ENCODE data around the gene UNC45B.
"Not testable (repeated sequence)": the region's sequence is repeated elsewhere in the genome, so short reads cannot be mapped to it uniquely, and the experiment has no call there.

UNC45B gene

DNA sequence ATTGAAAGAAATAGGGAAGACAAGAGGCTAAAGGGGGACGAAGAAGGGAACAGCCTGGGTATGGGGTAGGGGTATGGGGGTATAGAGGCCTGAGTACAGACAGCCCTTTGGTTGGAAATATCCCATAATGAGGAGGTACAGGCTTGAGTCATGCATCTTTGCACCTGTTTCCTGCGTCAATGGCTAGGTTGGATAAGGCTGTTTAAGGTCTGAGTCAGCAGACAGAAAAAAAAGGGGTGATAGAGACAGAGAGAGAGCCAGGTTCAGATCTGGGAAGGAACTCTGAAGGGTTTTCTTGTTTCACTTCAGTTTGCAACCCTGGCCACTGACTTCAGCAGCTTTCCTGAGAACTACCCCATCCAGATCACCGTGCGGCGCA, 17.7 kb upstream of the UNC45B start:
- H3K4me3 ChIP-seq (ENCODE audit: low read length) = no peak overlapping the region
- no peak for TF ChIP-seq ZNF274 (IDR thresholded peaks at IDR 0.05; ENCODE audit: low read depth, low read length)

DNA sequence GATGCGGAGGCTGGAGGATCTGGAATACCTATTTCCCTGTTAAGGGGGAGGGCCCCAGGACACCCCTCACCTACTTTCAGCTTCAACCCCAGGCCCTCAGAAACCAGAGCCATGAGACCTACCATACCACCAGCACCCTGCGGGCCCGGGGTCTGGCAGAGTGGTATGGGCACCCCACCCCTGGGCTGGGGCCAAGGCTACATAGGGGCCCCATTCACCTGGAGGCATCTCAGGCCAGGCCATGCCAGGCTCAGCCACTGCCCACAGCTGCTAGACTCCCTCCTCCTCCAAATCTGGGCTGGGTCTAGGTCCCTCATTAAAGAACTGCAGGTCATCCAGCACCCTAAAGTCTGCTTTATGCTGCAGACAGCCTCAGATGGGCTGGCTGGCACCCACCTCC, 17.2 kb upstream of the UNC45B start:
- H3K4me3 ChIP-seq (ENCODE audit: low read length) = no peak overlapping the region
- TF ChIP-seq ZNF274 (IDR thresholded peaks at IDR 0.05; ENCODE audit: low read depth, low read length) = no peak

DNA sequence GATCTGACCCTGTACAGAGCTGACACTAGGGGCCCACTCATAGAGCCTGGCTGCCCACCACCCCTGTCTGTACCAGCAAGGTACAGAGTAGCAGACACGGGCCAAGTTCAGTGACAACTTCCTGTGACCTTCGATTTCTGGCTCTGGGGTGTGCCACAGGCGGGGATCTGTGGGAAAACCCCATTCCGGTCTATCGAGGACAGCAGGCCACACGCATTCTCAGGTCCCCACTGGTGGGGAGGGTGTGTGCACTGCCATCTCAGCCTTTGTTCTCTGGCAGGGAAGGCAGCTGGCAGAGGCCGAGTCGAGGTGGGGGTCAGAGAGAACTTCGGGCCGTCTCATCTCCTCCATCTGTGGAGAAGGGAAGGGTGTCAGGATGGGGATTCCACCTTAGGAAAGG, 15.5 kb upstream of the UNC45B start:
- H3K4me3 ChIP-seq (ENCODE audit: low read length) = no peak overlapping the region
- TF ChIP-seq ZNF274 (IDR thresholded peaks at IDR 0.05; ENCODE audit: low read depth, low read length) = no peak

DNA sequence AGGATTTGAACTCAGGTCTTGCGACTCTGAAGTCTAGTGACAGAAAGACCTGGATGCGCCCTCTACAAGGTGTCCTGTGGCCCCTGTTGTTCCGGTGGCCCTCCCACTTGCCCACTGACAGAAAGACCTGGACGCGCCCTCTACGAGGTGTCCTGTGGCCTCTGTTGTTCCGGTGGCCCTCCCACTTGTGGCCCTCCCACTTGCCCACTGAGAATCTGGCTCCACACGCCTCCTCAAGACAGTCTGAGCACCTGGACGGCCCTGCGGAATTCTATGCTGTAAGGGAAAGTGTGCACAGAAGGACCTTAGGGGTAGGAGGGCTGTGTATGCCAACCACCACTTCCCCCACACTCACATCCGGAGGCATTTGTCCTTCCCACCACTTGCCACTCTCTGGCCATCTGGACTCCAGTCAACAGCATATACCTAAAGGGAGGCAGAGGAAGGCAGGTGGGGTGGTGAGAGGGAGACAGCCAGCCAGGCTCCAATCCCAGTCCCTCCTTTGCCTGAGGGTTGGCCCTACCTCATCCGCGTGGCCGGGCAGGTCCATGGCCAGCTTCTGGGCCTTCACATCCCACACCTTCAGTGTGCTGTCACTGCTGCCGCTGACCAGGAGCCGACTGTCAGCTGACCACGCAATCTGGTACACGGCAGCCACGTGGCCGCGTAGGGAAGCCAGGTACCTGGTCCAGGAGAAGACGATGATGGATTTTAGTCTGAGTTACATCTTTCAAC, 14.6 kb upstream of the UNC45B start:
- TF ChIP-seq ZNF274 (IDR thresholded peaks at IDR 0.05; ENCODE audit: low read depth, low read length) = no peak
- no peak overlapping the region for H3K4me3 ChIP-seq (ENCODE audit: low read length)

DNA sequence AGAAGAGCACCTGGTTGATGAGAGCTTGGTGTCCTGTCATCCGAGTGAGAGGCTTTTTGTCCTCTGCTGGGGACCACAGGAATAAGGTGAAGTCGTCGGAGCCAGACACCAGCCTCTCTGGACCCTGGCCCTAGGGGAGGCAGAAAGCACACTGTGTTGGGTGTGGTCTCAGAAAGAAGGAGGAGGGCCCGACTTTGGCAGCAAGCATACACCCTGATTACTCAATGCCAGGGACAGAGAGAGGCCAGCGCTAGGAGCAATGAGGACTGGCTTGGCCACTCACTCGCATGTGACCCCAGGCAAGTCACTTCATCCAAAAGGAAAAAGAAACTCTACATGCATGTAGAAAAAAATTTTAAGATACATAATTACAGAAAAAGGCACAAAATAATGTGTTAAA, 12.3 kb upstream of the UNC45B start:
- no peak overlapping the region for H3K4me3 ChIP-seq (ENCODE audit: low read length)
- TF ChIP-seq ZNF274 (IDR thresholded peaks at IDR 0.05; ENCODE audit: low read depth, low read length) = no peak

DNA sequence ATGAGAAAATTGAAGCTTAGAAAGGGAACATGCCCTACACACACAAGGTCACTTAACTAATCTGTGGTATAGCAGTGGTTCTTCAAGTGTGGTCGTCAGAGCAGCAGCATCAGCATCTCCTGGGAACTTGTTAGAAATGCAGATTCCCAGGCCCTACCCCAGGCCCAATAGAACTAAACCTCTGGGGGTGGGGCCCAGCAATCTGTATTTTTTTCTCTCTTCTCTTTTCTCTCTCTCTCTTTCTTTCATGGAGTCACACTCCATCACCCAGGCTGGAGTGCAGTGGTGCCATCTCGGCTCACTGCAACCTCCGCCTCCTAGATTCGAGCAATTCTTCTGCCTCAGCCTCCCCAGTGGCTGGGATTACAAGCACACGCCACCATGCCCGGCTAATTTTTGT, 9.4 kb upstream of the UNC45B start:
- H3K4me3 ChIP-seq (ENCODE audit: low read length) = no peak overlapping the region
- no peak for TF ChIP-seq ZNF274 (IDR thresholded peaks at IDR 0.05; ENCODE audit: low read depth, low read length)

DNA sequence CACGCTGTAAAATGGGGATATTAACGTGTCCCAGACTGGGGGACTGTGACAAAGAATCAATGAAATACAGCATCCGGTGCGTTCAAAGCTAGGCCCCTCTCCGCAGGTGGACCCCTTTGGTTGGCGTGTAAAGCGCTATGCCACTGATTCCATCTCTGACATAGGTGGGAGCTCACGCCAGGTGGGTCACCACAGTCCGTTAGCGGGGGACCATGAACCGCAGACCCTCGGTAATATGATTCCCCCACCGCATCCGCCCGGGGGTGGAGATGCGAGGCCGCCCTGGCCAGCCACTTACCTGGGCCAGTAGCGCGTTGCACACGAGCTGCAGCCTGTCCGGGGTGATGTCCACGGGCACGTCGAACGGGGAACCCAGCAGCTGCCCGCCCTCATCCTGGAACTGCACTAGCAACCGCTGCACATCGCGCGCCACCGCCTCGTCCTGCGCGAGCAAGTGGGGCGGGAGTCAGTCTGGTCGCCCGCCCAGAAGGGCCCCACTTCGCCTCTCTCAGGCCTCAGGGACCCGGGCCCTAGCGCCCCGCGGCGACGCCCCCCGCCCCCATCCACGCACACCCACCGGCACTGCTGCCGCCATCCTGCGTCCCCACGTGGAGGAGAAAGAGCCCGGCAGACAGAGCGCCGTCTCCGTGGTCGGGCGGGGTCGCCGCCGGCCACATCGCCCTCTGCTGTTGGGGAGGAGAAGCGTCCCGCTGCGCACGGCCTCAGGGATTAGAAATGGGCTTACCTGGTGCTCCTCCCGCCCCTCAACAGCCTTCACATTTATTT, 5.7 kb upstream of the UNC45B start, which contains the start of gene NLE1:
Gene NLE1, minus strand, starts transcription at position 623 of the 786 bp plus-strand sequence. Its CDS starts 28 bp downstream, at position 595.
- no peak for TF ChIP-seq ZNF274 (IDR thresholded peaks at IDR 0.05; ENCODE audit: low read depth, low read length)
- peak within 1 kb of the TSS; percentile 87 for H3K4me3 ChIP-seq (ENCODE audit: low read length)

DNA sequence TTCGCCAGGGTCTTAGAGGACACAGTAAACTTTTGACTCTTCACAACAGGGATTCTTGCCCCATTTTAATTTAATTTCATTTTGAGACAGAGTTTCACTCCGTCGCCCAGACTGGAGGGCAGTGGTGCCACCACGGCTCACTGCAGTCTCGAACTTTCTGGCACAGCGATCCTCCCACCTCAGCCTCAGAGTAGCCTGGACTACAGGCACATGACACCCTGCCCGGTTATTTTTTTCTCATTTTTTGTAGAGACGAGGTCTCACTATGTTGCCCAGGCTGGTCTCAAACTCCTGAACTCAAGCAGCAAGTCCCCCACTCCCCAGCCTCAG, 5.2 kb upstream of the UNC45B start:
- H3K4me3 ChIP-seq (ENCODE audit: low read length) = no peak overlapping the region; the same call in 1 of the 2 replicates

DNA sequence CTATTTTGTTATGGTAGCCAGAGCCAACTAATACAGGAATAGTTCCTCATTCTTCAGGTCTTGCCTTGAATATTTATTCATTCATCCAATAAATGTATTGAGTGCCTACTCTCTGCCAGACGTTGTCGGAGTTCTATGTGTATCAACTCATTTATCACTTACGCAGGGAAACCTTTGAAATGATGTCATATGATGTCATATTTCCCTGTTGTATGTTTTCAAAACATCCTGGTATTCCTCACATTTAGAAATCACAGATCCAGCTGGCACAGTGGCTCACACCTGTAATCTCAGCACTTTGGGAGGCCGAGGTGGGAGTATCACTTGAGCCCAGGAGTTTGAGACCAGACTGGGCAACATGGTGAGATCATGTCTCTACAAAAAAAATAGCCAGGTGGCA, 2.8 kb upstream of the UNC45B start:
- no peak overlapping the region for H3K4me3 ChIP-seq (ENCODE audit: low read length)
- no peak for TF ChIP-seq ZNF274 (IDR thresholded peaks at IDR 0.05; ENCODE audit: low read depth, low read length)

More for the DNA sequence above, 5.2 kb upstream of the UNC45B start:
- TF ChIP-seq ZNF274 (IDR thresholded peaks at IDR 0.05; ENCODE audit: low read depth, low read length) = no peak

DNA sequence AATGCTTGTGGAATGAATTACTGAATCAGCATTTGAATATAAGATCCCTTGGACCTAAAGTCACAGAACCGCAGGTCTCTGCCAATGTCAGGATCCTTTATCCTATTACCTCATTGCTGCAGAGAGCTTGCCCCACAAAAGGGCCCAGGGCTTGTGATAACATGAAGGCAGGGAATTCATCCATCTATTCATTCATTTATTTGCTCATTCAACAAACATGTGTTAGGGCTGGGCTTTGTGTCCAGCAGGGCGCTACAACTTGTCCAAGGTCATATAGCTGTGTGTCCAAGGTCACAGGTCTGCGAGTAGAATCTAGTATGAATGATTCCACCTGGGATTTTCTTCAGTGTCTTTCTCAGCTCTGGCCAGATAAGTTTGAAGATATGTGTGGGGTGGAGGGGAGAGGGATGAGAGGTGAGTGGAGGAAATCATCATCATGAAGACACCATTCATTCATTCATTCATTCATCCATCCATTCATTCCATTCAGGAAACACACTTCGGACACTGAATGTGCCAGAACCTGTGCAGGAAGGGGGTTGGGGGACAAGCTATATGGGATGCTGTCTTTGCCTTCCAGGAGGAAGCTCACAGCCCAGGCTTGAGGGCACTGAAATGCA, 1.3 kb upstream of the UNC45B start:
- no peak for TF ChIP-seq ZNF274 (IDR thresholded peaks at IDR 0.05; ENCODE audit: low read depth, low read length)
- H3K4me3 ChIP-seq (ENCODE audit: low read length) = no peak overlapping the region

DNA sequence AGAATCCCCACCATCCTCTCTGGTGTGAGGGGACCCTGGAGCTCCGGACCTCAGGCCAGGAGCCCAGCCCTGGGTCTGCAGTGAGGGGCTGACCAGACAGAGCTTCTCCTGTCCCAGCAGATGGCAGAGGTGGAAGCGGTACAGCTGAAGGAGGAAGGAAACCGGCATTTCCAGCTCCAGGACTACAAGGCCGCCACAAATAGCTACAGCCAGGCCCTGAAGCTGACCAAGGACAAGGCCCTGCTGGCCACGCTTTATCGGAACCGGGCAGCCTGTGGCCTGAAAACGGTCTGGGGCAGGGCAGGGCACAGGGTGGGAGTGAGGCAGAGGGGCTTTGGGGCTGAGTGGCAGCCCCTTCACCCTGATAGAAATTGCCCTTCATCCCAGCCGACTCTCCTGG, 527 bp downstream of the UNC45B start:
- no peak overlapping the region for H3K4me3 ChIP-seq (ENCODE audit: low read length)
- no peak for TF ChIP-seq ZNF274 (IDR thresholded peaks at IDR 0.05; ENCODE audit: low read depth, low read length)

DNA sequence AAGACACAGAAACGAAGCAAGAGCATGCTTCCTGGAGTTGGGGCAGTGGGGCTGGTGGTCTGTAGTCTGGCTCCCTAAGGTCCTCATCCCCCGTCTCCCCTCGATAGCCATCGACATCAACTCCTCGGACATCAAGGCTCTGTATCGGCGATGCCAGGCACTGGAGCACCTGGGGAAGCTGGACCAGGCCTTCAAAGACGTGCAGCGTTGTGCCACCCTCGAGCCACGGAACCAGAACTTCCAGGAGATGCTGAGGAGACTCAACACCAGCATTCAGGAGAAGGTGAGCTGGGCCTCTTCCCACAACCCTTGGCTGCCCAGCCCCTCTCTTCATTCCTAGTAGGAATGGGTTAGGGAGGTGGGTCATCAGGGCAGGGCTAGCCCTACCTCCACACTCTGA, 2.3 kb downstream of the UNC45B start:
- no peak for TF ChIP-seq ZNF274 (IDR thresholded peaks at IDR 0.05; ENCODE audit: low read depth, low read length)
- H3K4me3 ChIP-seq (ENCODE audit: low read length) = no peak overlapping the region

DNA sequence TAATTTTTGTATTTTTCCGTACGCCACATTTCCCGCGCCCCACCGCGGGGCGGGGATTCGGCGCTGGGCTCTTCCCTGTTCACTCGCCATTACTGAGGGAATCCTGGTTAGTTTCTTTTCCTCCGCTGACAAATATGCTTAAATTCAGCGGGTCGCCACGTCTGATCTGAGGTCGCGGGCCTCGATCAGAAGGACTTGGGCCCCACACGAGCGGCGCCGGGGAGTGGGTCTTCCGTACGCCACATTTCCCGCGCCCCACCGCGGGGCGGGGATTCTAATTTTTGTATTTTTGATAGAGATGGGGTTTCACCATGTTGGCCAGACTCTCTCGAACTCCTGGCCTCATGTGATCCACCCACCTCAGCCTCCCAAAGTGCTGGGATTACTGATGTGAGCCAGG, 3.5 kb downstream of the UNC45B start:
- not testable (repeated sequence) for H3K4me3 ChIP-seq (ENCODE audit: low read length)

DNA sequence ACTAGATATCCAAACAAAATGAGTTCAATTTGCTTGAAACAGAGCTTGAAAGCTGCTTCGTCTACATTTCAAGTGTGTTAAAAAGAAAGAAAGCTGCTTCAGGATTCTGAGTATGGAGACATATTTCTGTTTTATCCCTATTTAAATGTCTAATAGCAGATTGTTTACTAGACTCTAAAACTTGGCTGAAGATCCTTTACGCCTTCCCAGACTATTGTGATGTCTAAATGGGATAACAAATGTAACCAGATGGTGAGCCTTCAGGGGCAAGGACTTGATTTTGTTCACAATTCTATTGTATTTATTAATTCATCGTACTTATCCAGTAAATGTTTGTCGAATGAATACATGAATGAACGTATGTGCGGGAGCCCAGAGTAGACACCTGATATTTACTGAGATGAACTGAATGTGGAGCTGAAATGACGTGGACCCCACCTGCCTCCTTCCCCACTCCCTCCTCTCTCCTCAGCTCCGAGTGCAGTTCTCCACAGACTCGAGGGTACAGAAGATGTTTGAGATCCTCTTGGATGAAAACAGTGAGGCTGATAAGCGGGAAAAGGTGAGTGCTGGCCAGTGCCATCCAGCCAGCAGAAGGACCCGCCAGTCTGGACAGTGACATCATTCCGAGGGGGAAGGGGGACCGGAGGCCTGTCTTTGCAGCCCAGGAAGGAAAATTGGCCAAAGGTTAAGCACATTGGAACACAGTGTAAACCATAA, 5.0 kb downstream of the UNC45B start:
- TF ChIP-seq ZNF274 (IDR thresholded peaks at IDR 0.05; ENCODE audit: low read depth, low read length) = no peak

More for the DNA sequence above, 5.0 kb downstream of the UNC45B start:
- no peak overlapping the region for H3K4me3 ChIP-seq (ENCODE audit: low read length)
